ENCODE measurements around the gene DNM1. TPM values are rescaled to one million over a fixed set of nuclear protein-coding genes. Genes with fewer than 3 reads are reported as not detected.

The DNM1 gene
- total and polyA plus RNA-seq, 7 donors, result 0.46 to 40.2 (median 9.3) TPM

GRCh38 chr9:128243215-128244018, 40.2 kb downstream of the DNM1 start:
- peak; percentile 75 for DNase-seq
- H3K9me3 ChIP-seq, result no peaks in the 10 kb centered on the region
- H3K4me1 ChIP-seq, result peaks cover 0 to 15% (median 12%) of the 10 kb centered on the region in 4 donors
- peak overlapping the region in 1 of 4 donors; percentile 42 for H3K4me3 ChIP-seq
- no peaks in the 10 kb centered on the region for H3K36me3 ChIP-seq
- TF ChIP-seq POLR2A (IDR thresholded peaks at IDR 0.05), result no peak
- TF ChIP-seq POLR2AphosphoS5 (IDR thresholded peaks at IDR 0.05), result no peak
- no peak for TF ChIP-seq CTCF (IDR thresholded peaks at IDR 0.05)
- TF ChIP-seq EP300 (IDR thresholded peaks at IDR 0.05), result no peak
- WGBS, 2 donors, result 55 to 71% methylated on average over 13 of the region's 13 CpGs
- intact Hi-C loops (cut with DNase I), result no loop called here
- H3K27me3 ChIP-seq, result peaks cover 0 to 16% (median 6%) of the 10 kb centered on the region in 3 donors
- peak overlapping the region; percentile 52 to 78 (median 66) for H3K27ac ChIP-seq

- DNase-seq, result no peak
- intact Hi-C loops (cut with DNase I), result no loop called here
- Histone ChIP-seq H3K36me3 (no peaks in the 10 kb centered on the region), H3K4me1 (peaks cover 0 to 15% (median 12%) of the 10 kb centered on the region in 4 donors), H3K27me3 (peaks cover 0 to 16% (median 6%) of the 10 kb centered on the region in 3 donors), H3K9me3 (no peaks in the 10 kb centered on the region), H3K4me3 (peak overlapping the region; percentile 14 to 42 (median 30)), H3K27ac (peak overlapping the region; percentile 59 to 78 (median 66))
- 51 to 66% methylated on average over 13 of the region's 13 CpGs for WGBS, 2 donors
- no peak for TF ChIP-seq EP300 (IDR thresholded peaks at IDR 0.05)
- TF ChIP-seq CTCF (IDR thresholded peaks at IDR 0.05), result no peak
- TF ChIP-seq POLR2AphosphoS5 (IDR thresholded peaks at IDR 0.05), result no peak
- TF ChIP-seq POLR2A (IDR thresholded peaks at IDR 0.05), result no peak
Measured at GRCh38 chr9:128244091-128244836, 41.1 kb downstream of the DNM1 start.

GRCh38 chr9:128244837-128245231, 41.7 kb downstream of the DNM1 start:
- peak overlapping the region; percentile 59 to 78 (median 66) for H3K27ac ChIP-seq
- H3K36me3 ChIP-seq, result no peaks in the 10 kb centered on the region
- H3K9me3 ChIP-seq, result no peaks in the 10 kb centered on the region
- TF ChIP-seq POLR2AphosphoS5 (IDR thresholded peaks at IDR 0.05) (peak; percentile 40 to 67 (median 65)), EP300 (IDR thresholded peaks at IDR 0.05) (no peak), CTCF (IDR thresholded peaks at IDR 0.05) (no peak), POLR2A (IDR thresholded peaks at IDR 0.05) (peak in 1 of 2 donors; percentile 18)
- peaks cover 0 to 16% (median 6%) of the 10 kb centered on the region in 3 donors for H3K27me3 ChIP-seq
- H3K4me3 ChIP-seq, result peak overlapping the region; percentile 14 to 42 (median 30)
- intact Hi-C loops (cut with DNase I), result no loop called here
- WGBS, 2 donors, result 8 to 13% methylated on average over 18 of the region's 18 CpGs
- DNase-seq, result peak; percentile 95
- H3K4me1 ChIP-seq, result peaks cover 0 to 15% (median 12%) of the 10 kb centered on the region in 4 donors

GRCh38 chr9:128245421-128246151, 42.4 kb downstream of the DNM1 start:
- 44 to 66% methylated on average over 13 of the region's 13 CpGs for WGBS, 2 donors
- DNase-seq, result peak; percentile 78
- no peaks in the 10 kb centered on the region for H3K36me3 ChIP-seq
- H3K27me3 ChIP-seq, result peaks cover 0 to 24% (median 11%) of the 10 kb centered on the region in 3 donors
- intact Hi-C loops (cut with DNase I), result no loop called here
- H3K9me3 ChIP-seq, result no peaks in the 10 kb centered on the region
- peaks cover 0 to 20% (median 17%) of the 10 kb centered on the region in 4 donors for H3K4me1 ChIP-seq
- TF ChIP-seq POLR2A (IDR thresholded peaks at IDR 0.05), result no peak
- TF ChIP-seq CTCF (IDR thresholded peaks at IDR 0.05), result no peak
- no peak for TF ChIP-seq POLR2AphosphoS5 (IDR thresholded peaks at IDR 0.05)
- TF ChIP-seq EP300 (IDR thresholded peaks at IDR 0.05), result no peak
- H3K4me3 ChIP-seq, result no peak overlapping the region
- peak overlapping the region; percentile 33 to 78 (median 56) for H3K27ac ChIP-seq
